Stomach (tissue), 4 donors: ENCODE data around the gene MDH1B.

Source experiments
- EP300 ChIP-seq: sonication (generic); formaldehyde crosslinking; IDR thresholded peaks from one replicate; pipeline ENCODE4 v1.6.1; 2017; ENCODE audit warnings: antibody characterized with exemption
- POLR2A ChIP-seq, 4 donors: fragments of 450-650 bp; IDR thresholded peaks; one replicate each; pipeline ENCODE4 v1.6.1; 2016; ENCODE audit warnings: antibody characterized with exemption in 4 of 4, control low read depth in 2 of 4, mild to moderate bottlenecking in 1 of 4, moderate library complexity in 1 of 4
- TF ChIP-seq, protein P1 (sequence below), 7 experiments: fragments of 450-650 bp in 4 of 7; fragments of 200-600 bp in 3 of 7; sonication (generic) in 3 of 7; IDR thresholded peaks; one replicate each; pipeline ENCODE4 v1.5.1; 2016 to 2019; ENCODE audit warnings: antibody characterized with exemption in 7 of 7, control low read depth in 2 of 7, mild to moderate bottlenecking in 1 of 7

DNA sequence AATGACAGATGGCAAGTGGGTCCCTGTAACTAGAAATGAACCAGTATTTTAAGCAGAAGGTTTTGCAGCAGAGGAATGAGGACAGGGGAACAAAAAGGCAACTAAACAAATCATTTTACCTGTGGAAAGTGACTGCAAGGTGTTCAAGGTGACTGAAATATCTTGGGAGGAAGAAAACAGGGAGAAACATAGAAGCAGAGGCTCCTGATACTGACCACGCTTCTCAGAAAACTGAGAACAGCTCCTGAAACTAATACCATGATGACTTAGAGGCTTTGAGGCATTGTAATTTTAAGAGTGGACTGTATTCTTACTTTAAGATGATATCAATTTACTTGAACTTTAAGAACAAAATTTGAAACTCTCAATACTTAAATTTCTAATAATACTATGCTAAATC lies 46.8 kb downstream of the MDH1B start, which contains the start of gene DYTN:
- TF ChIP-seq, protein P1, sequence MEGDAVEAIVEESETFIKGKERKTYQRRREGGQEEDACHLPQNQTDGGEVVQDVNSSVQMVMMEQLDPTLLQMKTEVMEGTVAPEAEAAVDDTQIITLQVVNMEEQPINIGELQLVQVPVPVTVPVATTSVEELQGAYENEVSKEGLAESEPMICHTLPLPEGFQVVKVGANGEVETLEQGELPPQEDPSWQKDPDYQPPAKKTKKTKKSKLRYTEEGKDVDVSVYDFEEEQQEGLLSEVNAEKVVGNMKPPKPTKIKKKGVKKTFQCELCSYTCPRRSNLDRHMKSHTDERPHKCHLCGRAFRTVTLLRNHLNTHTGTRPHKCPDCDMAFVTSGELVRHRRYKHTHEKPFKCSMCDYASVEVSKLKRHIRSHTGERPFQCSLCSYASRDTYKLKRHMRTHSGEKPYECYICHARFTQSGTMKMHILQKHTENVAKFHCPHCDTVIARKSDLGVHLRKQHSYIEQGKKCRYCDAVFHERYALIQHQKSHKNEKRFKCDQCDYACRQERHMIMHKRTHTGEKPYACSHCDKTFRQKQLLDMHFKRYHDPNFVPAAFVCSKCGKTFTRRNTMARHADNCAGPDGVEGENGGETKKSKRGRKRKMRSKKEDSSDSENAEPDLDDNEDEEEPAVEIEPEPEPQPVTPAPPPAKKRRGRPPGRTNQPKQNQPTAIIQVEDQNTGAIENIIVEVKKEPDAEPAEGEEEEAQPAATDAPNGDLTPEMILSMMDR (IDR thresholded peaks at IDR 0.05), result no peak
- no peak for TF ChIP-seq EP300
- TF ChIP-seq POLR2A (IDR thresholded peaks at IDR 0.05), result no peak
